ENCODE data around the gene SLC5A1. TPM values are rescaled to one million over a fixed set of nuclear protein-coding genes. Genes with fewer than 3 reads are reported as not detected.

Gene SLC5A1
- total and polyA plus RNA-seq, 2 of the 13 experiments (the other 11 are each of a cell fraction or from before 2014, with no cell fraction given), result not detected

- TF ChIP-seq MLX (CRISPR knock-in tag; IDR thresholded peaks at IDR 0.05) (no peak), HMG20A (CRISPR knock-in tag; IDR thresholded peaks at IDR 0.05; ENCODE audit: borderline replicate concordance) (no peak), ZFP1 (CRISPR knock-in tag; IDR thresholded peaks at IDR 0.05) (no peak), MZF1 (CRISPR knock-in tag; IDR thresholded peaks at IDR 0.05; ENCODE audit: borderline replicate concordance) (no peak), NFIB (CRISPR knock-in tag; IDR thresholded peaks at IDR 0.05; ENCODE audit: borderline replicate concordance) (no peak), PHF8 (CRISPR knock-in tag; IDR thresholded peaks at IDR 0.05) (no peak), IRF2 (CRISPR knock-in tag; IDR thresholded peaks at IDR 0.05) (no peak), ARNT2 (CRISPR knock-in tag; IDR thresholded peaks at IDR 0.05; ENCODE audit: low read depth) (no peak)
Observed at GRCh38 chr22:32040324-32040904, 2.6 kb upstream of the SLC5A1 start (continued).

- no peaks in the 10 kb centered on the region for H4K20me1 ChIP-seq (ENCODE audit: insufficient read depth, low read length)
- POLR2A ChIA-PET, result no interaction called here
- DNase-seq (ENCODE audit: low spot score), result no peak
- no peak overlapping the region for H3K9ac ChIP-seq (ENCODE audit: insufficient read depth, low read depth, low read length)
- no TSS peak for BruUV-seq (replicated peaks)
- H3K79me2 ChIP-seq (ENCODE audit: insufficient read depth, low read length), result no peaks in the 10 kb centered on the region
- no peak overlapping the region for H2AFZ ChIP-seq (ENCODE audit: low read length)
- no peaks in the 10 kb centered on the region for H3K36me3 ChIP-seq (replicated peaks in 1 of 2; ENCODE audit: control insufficient read depth in 1 of 2, insufficient read depth in 2 of 2, low read length in 2 of 2)
- WGBS (ENCODE audit: low lambda C conversion rate), result 58% methylated on average over 9 of the region's 9 CpGs
- H3K27ac ChIP-seq (ENCODE audit: extremely low read length, insufficient read depth, low read length), result no peak overlapping the region
- H3K4me2 ChIP-seq (ENCODE audit: low read depth, low read length), result no peak overlapping the region
- H3K4me1 ChIP-seq (ENCODE audit: insufficient read depth, low read length), result no peaks in the 10 kb centered on the region
- no peak for ATAC-seq
- CTCF ChIA-PET (ENCODE audit: low intra/inter-chr PET ratio, low total read pairs), result no interaction called here
- no peak for FAIRE-seq
- H3K27me3 ChIP-seq (ENCODE audit: control insufficient read depth in 1 of 2, insufficient read depth in 2 of 2, low read length in 2 of 2), result peaks cover 0 to 34% of the 10 kb centered on the region in 2 experiments; a peak in 4 of 5 replicates
- intact Hi-C loops (cut with micrococcal nuclease; ENCODE audit: unreplicated experiment), result no loop called here
- no peak overlapping the region for H3K4me3 ChIP-seq (replicated peaks in 1 of 3; ENCODE audit: insufficient read depth in 1 of 3, low read depth in 2 of 3, low read length in 3 of 3)
- in situ Hi-C loops (cut with HindIII; ENCODE audit: extremely low pct_ligation_motif_present, low pct_unique_long_range_greater_than_20kb), result no loop called here
- no peaks in the 10 kb centered on the region for H3K9me3 ChIP-seq (ENCODE audit: low read length)
- no peak for TF ChIP-seq TP53 (CRISPR knock-in tag; conservative IDR thresholded peaks at IDR 0.05)
Observed at GRCh38 chr22:32043391-32043790, 330 bp downstream of the SLC5A1 start.

Data from HepG2 (cell line).